ENCODE data around the gene OR8G1.
"Not testable (repeated sequence)": the region's sequence is repeated elsewhere in the genome, so short reads cannot be mapped to it uniquely, and the experiment has no call there.

Gene OR8G1

DNA sequence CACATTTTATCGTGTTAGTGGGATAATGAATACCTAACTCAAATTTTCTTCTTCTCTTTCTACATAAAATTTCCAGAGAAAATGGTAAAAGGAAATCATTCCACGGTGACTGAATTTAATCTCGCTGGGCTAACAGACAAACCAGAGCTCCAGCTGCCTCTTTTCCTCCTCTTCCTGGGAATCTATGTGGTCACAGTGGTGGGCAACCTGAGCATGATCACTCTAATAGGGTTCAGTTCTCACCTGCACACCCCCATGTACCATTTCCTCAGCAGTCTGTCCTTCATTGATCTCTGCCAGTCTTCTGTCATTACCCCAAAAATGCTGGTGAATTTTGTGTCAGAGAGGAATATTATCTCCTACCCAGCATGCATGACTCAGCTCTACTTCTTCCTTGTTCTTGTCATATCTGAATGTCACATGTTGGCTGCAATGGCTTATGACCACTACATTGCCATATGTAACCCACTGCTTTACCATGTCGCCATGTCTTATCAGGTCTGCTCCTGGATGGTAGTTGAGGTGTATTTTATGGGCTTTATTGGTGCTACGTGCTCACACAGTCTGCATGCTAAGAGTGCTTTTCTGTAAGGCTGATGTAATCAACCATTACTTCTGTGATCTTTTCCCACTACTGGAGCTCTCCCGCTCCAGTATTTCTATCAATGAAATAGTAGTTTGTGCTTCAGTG lies 33.6 kb upstream of the OR8G1 start:
- no peaks in the 10 kb centered on the region for H3K9me3 ChIP-seq (ENCODE audit: insufficient read depth, low read depth, low read length)
- H3K36me3 ChIP-seq (ENCODE audit: insufficient read depth, low read length): no peaks in the 10 kb centered on the region
- no peak overlapping the region for H3K4me3 ChIP-seq (ENCODE audit: low read length)
- H3K27me3 ChIP-seq (ENCODE audit: insufficient read depth, low read length): no peaks in the 10 kb centered on the region
- no peak overlapping the region for H3K27ac ChIP-seq (ENCODE audit: low read depth, low read length)
- no peak overlapping the region for H3K9ac ChIP-seq (ENCODE audit: low read depth, low read length)
- H3K4me1 ChIP-seq (ENCODE audit: insufficient read depth, low read length): no peaks in the 10 kb centered on the region
- 87% methylated on average over 5 of the region's 6 CpGs for WGBS

DNA sequence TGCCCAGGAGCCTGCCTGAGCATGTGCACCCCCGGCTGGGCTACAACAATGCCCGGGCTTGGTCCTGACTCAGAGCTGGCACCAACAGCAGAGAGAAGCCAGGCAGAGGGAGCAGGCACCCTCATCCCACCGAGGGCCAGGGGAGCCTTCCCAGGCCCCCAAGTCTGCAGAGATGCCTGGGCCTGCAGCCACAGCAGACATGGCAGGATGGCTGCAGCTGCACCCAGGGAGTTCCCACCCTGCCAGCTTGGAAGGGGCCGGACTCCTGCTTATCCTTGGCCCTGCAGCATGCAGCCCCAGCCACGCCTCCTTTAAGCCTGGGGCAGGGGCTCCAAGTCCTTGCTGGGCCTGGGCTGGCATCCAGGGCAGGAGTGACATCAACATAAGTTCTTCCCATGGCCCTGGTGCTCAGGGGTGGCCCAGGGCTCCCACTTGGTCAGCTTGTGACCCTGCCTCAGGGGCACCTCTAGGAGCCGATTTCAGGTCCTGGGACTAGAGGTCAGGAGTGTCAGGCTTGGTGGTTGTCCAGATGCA lies 31.0 kb upstream of the OR8G1 start:
- H3K9ac ChIP-seq (ENCODE audit: low read depth, low read length): no peak overlapping the region
- H3K4me1 ChIP-seq (ENCODE audit: insufficient read depth, low read length): no peaks in the 10 kb centered on the region
- no peak overlapping the region for H3K4me3 ChIP-seq (ENCODE audit: low read length)
- H3K9me3 ChIP-seq (ENCODE audit: insufficient read depth, low read depth, low read length): no peaks in the 10 kb centered on the region
- no peaks in the 10 kb centered on the region for H3K36me3 ChIP-seq (ENCODE audit: insufficient read depth, low read length)
- H3K27ac ChIP-seq (ENCODE audit: low read depth, low read length): no peak overlapping the region
- WGBS: 94% methylated on average over 6 of the region's 6 CpGs
- H3K27me3 ChIP-seq (ENCODE audit: insufficient read depth, low read length): no peaks in the 10 kb centered on the region

DNA sequence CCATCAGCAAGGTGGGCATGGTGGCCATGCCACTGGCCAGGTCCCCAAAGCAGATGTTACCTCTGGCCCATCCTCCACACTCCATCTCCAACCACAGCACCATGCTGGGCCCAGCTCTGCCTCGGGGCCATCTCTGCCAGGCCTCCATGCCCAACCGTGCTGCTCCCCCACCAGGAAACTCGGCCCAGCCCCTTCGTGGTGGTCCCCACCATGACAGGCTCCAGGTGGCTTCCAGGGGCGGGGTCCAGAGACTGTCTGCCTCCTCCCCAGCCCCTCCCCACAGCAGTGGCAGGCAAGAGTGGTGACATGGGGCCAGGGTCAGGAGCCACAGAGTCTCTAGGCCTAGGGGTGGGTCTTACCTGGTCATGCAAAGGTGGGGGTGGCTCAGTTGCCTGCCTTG lies 30.5 kb upstream of the OR8G1 start:
- 95% methylated on average over 5 of the region's 5 CpGs for WGBS
- Histone ChIP-seq H3K9me3 (ENCODE audit: insufficient read depth, low read depth, low read length) (no peaks in the 10 kb centered on the region), H3K4me3 (ENCODE audit: low read length) (no peak overlapping the region)

DNA sequence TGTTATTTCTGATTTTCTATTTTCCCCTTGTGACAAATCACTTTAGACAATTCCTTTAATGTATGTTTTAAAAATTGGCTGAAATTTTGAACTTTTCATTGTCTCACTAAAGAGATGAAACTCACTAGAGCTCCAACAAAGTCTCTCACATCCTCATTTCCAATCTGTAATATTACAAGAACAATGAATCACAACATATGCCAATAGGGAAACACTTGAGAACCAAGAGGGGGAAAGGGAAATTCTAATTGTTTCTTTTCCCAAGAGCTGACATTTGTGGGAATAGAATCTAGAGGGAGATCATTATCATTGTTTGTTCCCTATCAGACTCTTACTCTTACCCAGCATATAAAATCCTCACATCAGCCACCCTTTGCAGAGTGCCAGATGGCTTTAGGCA lies 29.6 kb upstream of the OR8G1 start:
- Histone ChIP-seq H3K4me3 (ENCODE audit: low read length) (no peak overlapping the region), H3K27ac (ENCODE audit: low read depth, low read length) (no peak overlapping the region), H3K9me3 (ENCODE audit: insufficient read depth, low read depth, low read length) (no peaks in the 10 kb centered on the region), H3K36me3 (ENCODE audit: insufficient read depth, low read length) (no peaks in the 10 kb centered on the region), H3K9ac (ENCODE audit: low read depth, low read length) (no peak overlapping the region), H3K4me1 (ENCODE audit: insufficient read depth, low read length) (no peaks in the 10 kb centered on the region), H3K27me3 (ENCODE audit: insufficient read depth, low read length) (no peaks in the 10 kb centered on the region)

More for the DNA sequence above, 30.5 kb upstream of the OR8G1 start:
- Histone ChIP-seq H3K4me1 (ENCODE audit: insufficient read depth, low read length) (no peaks in the 10 kb centered on the region), H3K36me3 (ENCODE audit: insufficient read depth, low read length) (no peaks in the 10 kb centered on the region), H3K27me3 (ENCODE audit: insufficient read depth, low read length) (no peaks in the 10 kb centered on the region), H3K27ac (ENCODE audit: low read depth, low read length) (no peak overlapping the region), H3K9ac (ENCODE audit: low read depth, low read length) (no peak overlapping the region)

DNA sequence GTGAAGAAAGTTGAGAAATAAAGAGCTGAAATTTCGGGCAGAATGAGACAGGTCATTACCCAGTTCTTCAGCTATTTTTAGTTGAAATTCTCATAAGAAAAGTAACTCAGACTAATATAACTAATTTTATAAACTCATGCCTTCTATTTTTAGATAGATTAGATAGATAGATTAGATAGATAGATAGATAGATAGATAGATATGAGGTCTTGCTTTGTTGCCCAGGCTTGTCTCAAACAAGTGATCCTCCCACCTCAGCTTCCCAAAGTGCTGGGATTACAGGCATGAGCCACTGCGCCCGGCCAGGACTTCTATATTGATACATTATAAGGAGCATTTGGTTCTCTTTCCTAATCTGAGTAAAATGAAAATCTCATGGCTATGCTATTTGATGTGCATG lies 26.9 kb upstream of the OR8G1 start:
- Histone ChIP-seq H3K27me3 (ENCODE audit: insufficient read depth, low read length) (no peaks in the 10 kb centered on the region), H3K36me3 (ENCODE audit: insufficient read depth, low read length) (no peaks in the 10 kb centered on the region), H3K9me3 (ENCODE audit: insufficient read depth, low read depth, low read length) (no peaks in the 10 kb centered on the region), H3K4me1 (ENCODE audit: insufficient read depth, low read length) (no peaks in the 10 kb centered on the region), H3K9ac (ENCODE audit: low read depth, low read length) (no peak overlapping the region), H3K4me3 (ENCODE audit: low read length) (no peak overlapping the region), H3K27ac (ENCODE audit: low read depth, low read length) (no peak overlapping the region)
- WGBS: 88% methylated on average over 1 of the region's 3 CpGs

DNA sequence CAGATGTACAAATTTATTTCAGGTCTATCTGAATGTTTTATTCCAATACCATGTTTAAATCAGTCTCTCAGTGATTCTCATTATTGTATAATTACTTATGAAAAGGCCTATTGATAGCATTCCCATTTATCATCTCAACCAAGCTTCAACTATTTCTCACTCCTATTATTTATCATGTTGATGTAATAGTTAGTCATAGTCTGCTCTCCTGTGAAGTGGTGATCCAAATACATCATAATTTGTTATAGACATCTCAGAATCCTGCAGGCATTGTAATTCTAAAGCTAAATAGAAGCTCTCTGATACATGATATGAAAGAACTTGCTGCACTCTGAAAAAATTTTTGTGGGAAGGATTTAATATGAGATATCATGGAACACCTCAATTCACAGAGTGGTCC lies 21.8 kb upstream of the OR8G1 start:
- H3K4me1 ChIP-seq (ENCODE audit: insufficient read depth, low read length): no peaks in the 10 kb centered on the region
- H3K9me3 ChIP-seq (ENCODE audit: insufficient read depth, low read depth, low read length): no peaks in the 10 kb centered on the region
- no peak overlapping the region for H3K27ac ChIP-seq (ENCODE audit: low read depth, low read length)
- no peak overlapping the region for H3K4me3 ChIP-seq (ENCODE audit: low read length)
- H3K27me3 ChIP-seq (ENCODE audit: insufficient read depth, low read length): no peaks in the 10 kb centered on the region
- H3K36me3 ChIP-seq (ENCODE audit: insufficient read depth, low read length): no peaks in the 10 kb centered on the region
- H3K9ac ChIP-seq (ENCODE audit: low read depth, low read length): no peak overlapping the region

DNA sequence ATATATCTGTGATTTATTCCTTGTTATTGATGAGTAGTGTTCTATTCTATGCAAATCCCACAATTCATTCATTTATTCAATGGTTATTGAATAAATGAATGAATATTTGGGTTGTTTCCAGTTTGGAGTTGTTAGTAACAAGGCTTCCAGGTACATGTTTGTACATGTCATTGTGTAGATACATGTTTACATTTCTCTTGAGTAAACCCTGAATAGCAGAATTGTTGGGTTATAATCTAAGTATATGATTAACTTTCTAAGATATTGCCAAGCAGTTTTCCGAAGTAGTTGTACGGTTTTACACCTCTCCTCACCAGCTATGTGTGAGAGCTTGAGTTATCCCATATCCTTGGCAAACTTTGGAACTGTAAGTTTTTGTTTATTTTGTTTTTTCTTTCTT lies 18.5 kb upstream of the OR8G1 start:
- no peaks in the 10 kb centered on the region for H3K36me3 ChIP-seq (ENCODE audit: insufficient read depth, low read length)
- H3K27me3 ChIP-seq (ENCODE audit: insufficient read depth, low read length): no peaks in the 10 kb centered on the region
- no peaks in the 10 kb centered on the region for H3K9me3 ChIP-seq (ENCODE audit: insufficient read depth, low read depth, low read length)
- WGBS: no CpG with 5 or more reads among the region's 2 CpGs
- no peaks in the 10 kb centered on the region for H3K4me1 ChIP-seq (ENCODE audit: insufficient read depth, low read length)
- no peak overlapping the region for H3K4me3 ChIP-seq (ENCODE audit: low read length)
- no peak overlapping the region for H3K27ac ChIP-seq (ENCODE audit: low read depth, low read length)
- no peak overlapping the region for H3K9ac ChIP-seq (ENCODE audit: low read depth, low read length)

DNA sequence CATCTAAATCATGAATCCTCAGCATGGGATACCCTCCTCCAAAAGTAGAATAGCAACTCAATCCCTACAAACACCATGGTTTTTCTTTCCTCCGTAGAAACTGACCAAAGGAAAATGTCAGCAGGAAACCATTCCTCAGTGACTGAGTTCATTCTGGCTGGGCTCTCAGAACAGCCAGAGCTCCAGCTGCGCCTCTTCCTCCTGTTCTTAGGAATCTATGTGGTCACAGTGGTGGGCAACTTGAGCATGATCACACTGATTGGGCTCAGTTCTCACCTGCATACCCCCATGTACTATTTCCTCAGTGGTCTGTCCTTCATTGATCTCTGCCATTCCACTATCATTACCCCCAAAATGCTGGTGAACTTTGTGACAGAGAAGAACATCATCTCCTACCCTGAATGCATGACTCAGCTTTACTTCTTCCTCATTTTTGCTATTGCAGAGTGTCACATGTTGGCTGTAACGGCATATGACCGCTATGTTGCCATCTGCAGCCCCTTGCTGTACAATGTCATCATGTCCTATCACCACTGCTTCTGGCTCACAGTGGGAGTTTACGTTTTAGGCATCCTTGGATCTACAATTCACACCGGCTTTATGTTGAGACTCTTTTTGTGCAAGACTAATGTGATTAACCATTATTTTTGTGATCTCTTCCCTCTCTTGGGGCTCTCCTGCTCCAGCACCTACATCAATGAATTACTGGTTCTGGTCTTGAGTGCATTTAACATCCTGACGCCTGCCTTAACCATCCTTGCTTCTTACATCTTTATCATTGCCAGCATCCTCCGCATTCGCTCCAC lies 16.1 kb upstream of the OR8G1 start:
- H3K27me3 ChIP-seq (ENCODE audit: insufficient read depth, low read length); H3K27ac ChIP-seq (ENCODE audit: low read depth, low read length); H3K4me1 ChIP-seq (ENCODE audit: insufficient read depth, low read length); H3K36me3 ChIP-seq (ENCODE audit: insufficient read depth, low read length); H3K4me3 ChIP-seq (ENCODE audit: low read length); H3K9me3 ChIP-seq (ENCODE audit: insufficient read depth, low read depth, low read length); H3K9ac ChIP-seq (ENCODE audit: low read depth, low read length): not testable (repeated sequence)
- WGBS: 75% methylated on average over 9 of the region's 9 CpGs

DNA sequence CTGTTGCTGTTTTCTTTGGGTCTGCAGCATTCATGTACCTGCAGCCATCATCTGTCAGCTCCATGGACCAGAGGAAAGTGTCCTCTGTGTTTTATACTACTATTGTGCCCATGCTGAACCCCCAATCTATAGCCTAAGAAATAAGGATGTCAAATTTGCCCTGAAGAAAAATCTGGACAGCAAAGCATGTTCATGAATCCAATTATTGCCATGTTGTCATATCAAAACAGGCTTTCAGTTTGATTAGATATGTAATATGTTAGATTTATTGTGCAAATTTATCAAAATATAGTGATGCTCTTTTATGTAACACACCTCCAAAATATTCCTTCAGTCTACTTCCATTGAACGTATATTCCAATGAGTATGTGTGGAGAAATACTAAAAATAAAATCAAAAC lies 15.4 kb upstream of the OR8G1 start:
- no CpG with 5 or more reads among the region's 1 CpG for WGBS
- Histone ChIP-seq H3K9ac (ENCODE audit: low read depth, low read length) (no peak overlapping the region), H3K9me3 (ENCODE audit: insufficient read depth, low read depth, low read length) (no peaks in the 10 kb centered on the region), H3K27me3 (ENCODE audit: insufficient read depth, low read length) (no peaks in the 10 kb centered on the region), H3K27ac (ENCODE audit: low read depth, low read length) (no peak overlapping the region), H3K4me3 (ENCODE audit: low read length) (no peak overlapping the region), H3K4me1 (ENCODE audit: insufficient read depth, low read length) (no peaks in the 10 kb centered on the region), H3K36me3 (ENCODE audit: insufficient read depth, low read length) (no peaks in the 10 kb centered on the region)

DNA sequence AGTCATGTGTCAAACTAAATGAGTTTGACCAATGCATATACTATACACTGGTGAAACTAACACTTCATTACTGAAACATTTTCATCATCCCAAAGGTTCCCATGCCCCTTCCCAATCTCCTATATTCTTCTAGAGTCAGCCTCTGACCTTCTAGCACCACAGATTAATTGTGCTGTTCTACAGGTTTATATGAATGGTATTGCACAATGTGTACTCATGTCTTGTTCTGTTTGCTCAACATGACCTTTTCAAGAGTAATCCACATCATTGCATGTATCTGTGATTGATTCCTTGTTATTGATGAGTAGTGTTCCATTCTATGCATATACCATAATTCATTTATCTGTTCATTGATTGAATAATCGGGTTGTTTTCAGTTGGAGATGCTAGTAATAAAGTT lies 7.5 kb upstream of the OR8G1 start:
- Histone ChIP-seq H3K9ac (ENCODE audit: low read depth, low read length) (no peak overlapping the region), H3K27ac (ENCODE audit: low read depth, low read length) (no peak overlapping the region), H3K4me3 (ENCODE audit: low read length) (no peak overlapping the region), H3K4me1 (ENCODE audit: insufficient read depth, low read length) (no peaks in the 10 kb centered on the region), H3K36me3 (ENCODE audit: insufficient read depth, low read length) (no peaks in the 10 kb centered on the region), H3K27me3 (ENCODE audit: insufficient read depth, low read length) (no peaks in the 10 kb centered on the region), H3K9me3 (ENCODE audit: insufficient read depth, low read depth, low read length) (no peaks in the 10 kb centered on the region)
- 20% methylated on average over 1 of the region's 1 CpG for WGBS

DNA sequence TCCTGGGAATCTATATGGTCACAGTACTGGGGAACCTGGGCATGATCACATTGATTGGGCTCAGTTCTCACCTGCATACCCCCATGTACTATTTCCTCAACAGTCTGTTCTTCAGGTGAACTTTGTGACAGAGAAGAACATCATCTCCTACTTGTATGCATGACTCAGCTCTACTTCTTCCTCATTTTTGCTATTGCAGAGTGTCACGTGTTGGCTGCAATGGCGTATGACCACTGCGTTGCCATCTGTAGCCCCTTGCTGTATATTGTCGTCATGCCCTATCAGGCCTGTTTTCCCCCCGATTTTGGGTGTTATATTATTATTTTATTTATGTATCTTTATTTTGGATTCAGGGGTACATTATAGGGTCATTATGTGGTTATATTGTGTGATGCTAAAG lies 2.4 kb upstream of the OR8G1 start:
- no peaks in the 10 kb centered on the region for H3K27me3 ChIP-seq (ENCODE audit: insufficient read depth, low read length)
- no peaks in the 10 kb centered on the region for H3K9me3 ChIP-seq (ENCODE audit: insufficient read depth, low read depth, low read length)
- no peak overlapping the region for H3K9ac ChIP-seq (ENCODE audit: low read depth, low read length)
- no peaks in the 10 kb centered on the region for H3K4me1 ChIP-seq (ENCODE audit: insufficient read depth, low read length)
- H3K27ac ChIP-seq (ENCODE audit: low read depth, low read length): no peak overlapping the region
- H3K36me3 ChIP-seq (ENCODE audit: insufficient read depth, low read length): no peaks in the 10 kb centered on the region
- WGBS: 87% methylated on average over 4 of the region's 5 CpGs
- no peak overlapping the region for H3K4me3 ChIP-seq (ENCODE audit: low read length)
